ENCODE measurements around the gene SHISAL2A. TPM values are rescaled to one million over a fixed set of nuclear protein-coding genes. Genes with fewer than 3 reads are reported as not detected.

SHISAL2A gene
- polyA plus RNA-seq, 1 donor, result 0.58 TPM

DNA sequence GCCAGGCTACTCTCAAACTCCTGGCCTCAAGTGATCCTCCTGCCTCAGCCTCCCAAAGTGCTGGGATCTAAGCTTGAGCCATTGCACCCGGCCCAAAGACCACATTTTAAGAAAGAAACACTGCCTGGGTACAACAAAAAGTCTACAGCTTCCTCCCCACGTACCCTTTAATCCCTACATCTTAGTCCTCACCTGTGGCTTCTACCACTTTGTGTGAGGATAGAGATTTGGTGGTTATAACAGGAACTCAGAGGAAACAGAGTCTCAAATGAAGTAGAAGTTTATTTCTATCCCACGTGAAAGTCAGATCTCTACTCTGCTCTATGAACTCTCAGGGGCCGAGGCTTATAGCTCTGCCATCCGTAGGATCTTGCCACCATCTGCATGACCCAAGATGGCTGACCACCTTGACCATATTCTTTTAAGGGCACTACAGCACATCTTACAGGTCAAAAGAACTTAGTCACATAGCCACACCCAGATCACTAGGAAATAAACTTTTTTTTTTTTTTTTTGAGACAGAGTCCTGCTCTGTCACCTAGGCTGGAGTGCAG lies 17.4 kb upstream of the SHISAL2A start:
- Histone ChIP-seq H3K27me3 (ENCODE audit: control insufficient read depth, insufficient read depth, low read length) (no peaks in the 10 kb centered on the region), H3K9me3 (ENCODE audit: control insufficient read depth, low read depth, low read length) (no peaks in the 10 kb centered on the region), H3K4me1 (ENCODE audit: control insufficient read depth, insufficient read depth, low read length) (peaks cover 6% of the 10 kb centered on the region), H3K4me3 (ENCODE audit: low read length) (no peak overlapping the region), H3K27ac (ENCODE audit: low read length) (no peak overlapping the region), H3K36me3 (ENCODE audit: control insufficient read depth, insufficient read depth, low read length) (no peaks in the 10 kb centered on the region)
- WGBS (ENCODE audit: insufficient coverage, low lambda C conversion rate), result no CpG with 5 or more reads among the region's 5 CpGs
- no peak for DNase-seq

DNA sequence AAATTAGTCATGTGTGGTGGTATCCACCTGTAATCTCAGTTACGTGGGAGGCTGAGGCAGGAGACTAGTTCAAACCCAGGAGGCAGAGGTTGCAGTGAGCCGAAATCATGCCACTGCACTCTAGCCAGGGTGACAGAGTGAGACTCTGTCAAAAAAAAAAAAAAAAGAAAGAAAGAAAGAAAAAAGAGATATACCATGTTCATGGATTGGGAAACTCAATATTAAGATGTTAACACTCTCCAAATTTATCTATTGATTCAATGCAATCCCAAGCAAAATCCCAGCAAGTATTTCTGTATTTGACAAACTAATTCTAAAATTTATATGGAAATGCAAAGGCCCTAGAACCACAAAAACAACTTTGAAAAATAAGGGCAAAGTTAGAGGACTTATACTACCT lies 11.0 kb upstream of the SHISAL2A start:
- no CpG with 5 or more reads among the region's 2 CpGs for WGBS (ENCODE audit: insufficient coverage, low lambda C conversion rate)
- Histone ChIP-seq H3K4me3 (ENCODE audit: low read length) (no peak overlapping the region), H3K4me1 (ENCODE audit: control insufficient read depth, insufficient read depth, low read length) (no peaks in the 10 kb centered on the region), H3K36me3 (ENCODE audit: control insufficient read depth, insufficient read depth, low read length) (no peaks in the 10 kb centered on the region), H3K27me3 (ENCODE audit: control insufficient read depth, insufficient read depth, low read length) (no peaks in the 10 kb centered on the region), H3K9me3 (ENCODE audit: control insufficient read depth, low read depth, low read length) (peaks cover 20% of the 10 kb centered on the region), H3K27ac (ENCODE audit: low read length) (no peak overlapping the region)
- DNase-seq, result no peak

DNA sequence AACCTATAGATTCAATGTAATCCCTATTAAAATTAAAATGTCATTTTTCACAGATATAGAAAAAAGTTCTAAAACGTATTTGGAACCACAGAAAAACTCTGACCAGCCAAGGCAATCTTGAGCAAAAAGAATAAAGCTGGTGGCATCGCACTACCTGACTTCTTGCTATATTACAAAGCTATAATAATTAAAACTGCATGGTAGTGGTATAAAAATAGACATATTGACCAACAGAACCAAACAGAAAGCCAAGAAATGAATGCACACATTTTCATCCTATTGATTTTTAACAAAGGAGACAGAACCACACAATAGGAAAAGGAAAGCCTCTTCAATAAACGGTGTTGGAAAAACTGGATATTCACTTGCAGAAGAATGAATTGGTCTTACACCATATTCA lies 9.2 kb upstream of the SHISAL2A start:
- WGBS (ENCODE audit: insufficient coverage, low lambda C conversion rate), result 100% methylated on average over 1 of the region's 3 CpGs

DNA sequence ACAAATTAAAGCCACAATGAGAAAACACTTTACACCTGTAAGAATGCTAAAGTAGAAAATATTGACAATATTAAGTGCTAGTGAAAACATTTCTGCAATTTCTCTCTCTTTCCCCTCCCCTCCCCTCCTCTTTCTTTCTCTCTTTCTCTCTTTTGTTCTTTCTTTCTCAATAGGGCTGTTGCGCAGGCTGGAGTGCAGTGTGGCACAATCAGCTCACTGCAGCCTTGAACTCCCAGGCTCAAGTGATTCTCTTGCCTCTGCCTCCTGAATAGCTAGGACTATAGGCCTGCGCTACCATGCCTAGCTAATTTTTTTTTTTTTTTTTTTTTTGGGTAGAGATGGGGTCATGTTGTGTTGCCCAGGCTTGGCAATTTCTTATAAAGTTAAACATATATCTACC lies 5.9 kb upstream of the SHISAL2A start:
- Histone ChIP-seq H3K9me3 (ENCODE audit: control insufficient read depth, low read depth, low read length) (peaks cover 9% of the 10 kb centered on the region), H3K4me1 (ENCODE audit: control insufficient read depth, insufficient read depth, low read length) (peaks cover 8% of the 10 kb centered on the region)
- WGBS (ENCODE audit: insufficient coverage, low lambda C conversion rate), result 100% methylated on average over 1 of the region's 2 CpGs

More for the DNA sequence above, 9.2 kb upstream of the SHISAL2A start:
- no peak overlapping the region for H3K4me3 ChIP-seq (ENCODE audit: low read length)
- H3K36me3 ChIP-seq (ENCODE audit: control insufficient read depth, insufficient read depth, low read length), result no peaks in the 10 kb centered on the region
- H3K27ac ChIP-seq (ENCODE audit: low read length), result no peak overlapping the region
- DNase-seq, result no peak
- H3K4me1 ChIP-seq (ENCODE audit: control insufficient read depth, insufficient read depth, low read length), result no peaks in the 10 kb centered on the region
- H3K9me3 ChIP-seq (ENCODE audit: control insufficient read depth, low read depth, low read length), result peaks cover 20% of the 10 kb centered on the region
- H3K27me3 ChIP-seq (ENCODE audit: control insufficient read depth, insufficient read depth, low read length), result no peaks in the 10 kb centered on the region

DNA sequence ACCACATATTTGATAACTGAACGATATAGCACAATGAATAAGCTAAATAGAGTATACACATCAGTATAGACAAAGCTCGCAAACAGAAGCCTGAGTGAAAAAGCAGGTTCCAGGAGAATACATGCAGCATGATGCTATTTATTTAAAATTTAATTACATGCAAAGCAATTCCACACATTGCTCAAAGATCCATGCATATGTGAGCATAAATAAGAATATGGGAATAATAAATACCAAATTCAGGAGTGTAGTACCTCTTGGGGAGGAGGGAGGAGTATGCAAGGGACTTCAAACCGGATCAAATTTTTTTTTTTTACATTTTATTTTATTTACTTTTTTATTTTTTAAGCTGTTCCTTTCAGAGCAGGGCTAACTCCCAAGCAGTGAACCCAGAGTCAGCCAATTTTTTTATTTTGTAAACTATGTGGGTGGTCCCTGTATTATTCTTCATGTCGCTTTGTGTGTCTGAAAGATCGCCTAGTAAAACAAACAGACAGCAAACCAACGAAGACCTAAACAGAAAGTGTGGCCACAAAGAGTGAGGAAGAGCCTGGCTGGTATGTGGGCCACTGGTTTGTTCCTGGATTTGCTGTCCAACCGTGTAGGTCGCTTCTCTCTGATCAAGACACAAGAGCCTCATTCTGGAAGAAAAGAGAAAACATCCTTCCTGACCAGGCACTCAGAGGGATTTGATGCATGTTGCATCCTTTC lies 4.2 kb upstream of the SHISAL2A start:
- no peak overlapping the region for H3K4me3 ChIP-seq (ENCODE audit: low read length)
- H3K27ac ChIP-seq (ENCODE audit: low read length), result no peak overlapping the region
- H3K27me3 ChIP-seq (ENCODE audit: control insufficient read depth, insufficient read depth, low read length), result peaks cover 18% of the 10 kb centered on the region
- no peaks in the 10 kb centered on the region for H3K36me3 ChIP-seq (ENCODE audit: control insufficient read depth, insufficient read depth, low read length)
- WGBS (ENCODE audit: insufficient coverage, low lambda C conversion rate), result 80% methylated on average over 2 of the region's 8 CpGs
- H3K4me1 ChIP-seq (ENCODE audit: control insufficient read depth, insufficient read depth, low read length), result peaks cover 14% of the 10 kb centered on the region
- no peak for DNase-seq
- H3K9me3 ChIP-seq (ENCODE audit: control insufficient read depth, low read depth, low read length), result no peaks in the 10 kb centered on the region

More for the DNA sequence above, 5.9 kb upstream of the SHISAL2A start:
- no peak for DNase-seq
- Histone ChIP-seq H3K27me3 (ENCODE audit: control insufficient read depth, insufficient read depth, low read length) (peaks cover 3% of the 10 kb centered on the region), H3K27ac (ENCODE audit: low read length) (no peak overlapping the region), H3K4me3 (ENCODE audit: low read length) (no peak overlapping the region), H3K36me3 (ENCODE audit: control insufficient read depth, insufficient read depth, low read length) (no peaks in the 10 kb centered on the region)

DNA sequence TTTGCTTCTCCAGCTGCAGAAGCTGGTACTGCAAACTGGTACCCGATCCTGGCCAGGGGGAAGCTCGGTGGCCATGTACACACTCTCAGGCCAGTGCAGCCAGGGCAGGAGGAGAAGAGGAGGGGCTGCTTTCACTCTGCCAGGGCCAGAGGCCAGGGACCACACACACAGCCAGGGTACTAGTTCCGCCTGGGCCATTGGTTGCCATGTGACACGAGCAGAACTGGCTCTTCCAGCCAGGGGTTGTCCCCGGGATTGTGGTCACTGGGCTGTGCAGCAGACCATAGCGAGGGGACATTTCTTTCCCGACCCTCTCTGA lies 3.7 kb upstream of the SHISAL2A start:
- Histone ChIP-seq H3K27ac (ENCODE audit: low read length) (no peak overlapping the region), H3K36me3 (ENCODE audit: control insufficient read depth, insufficient read depth, low read length) (no peaks in the 10 kb centered on the region), H3K27me3 (ENCODE audit: control insufficient read depth, insufficient read depth, low read length) (peaks cover 23% of the 10 kb centered on the region), H3K4me3 (ENCODE audit: low read length) (no peak overlapping the region), H3K4me1 (ENCODE audit: control insufficient read depth, insufficient read depth, low read length) (peaks cover 14% of the 10 kb centered on the region), H3K9me3 (ENCODE audit: control insufficient read depth, low read depth, low read length) (no peaks in the 10 kb centered on the region)
- no CpG with 5 or more reads among the region's 7 CpGs for WGBS (ENCODE audit: insufficient coverage, low lambda C conversion rate)
- DNase-seq, result no peak

DNA sequence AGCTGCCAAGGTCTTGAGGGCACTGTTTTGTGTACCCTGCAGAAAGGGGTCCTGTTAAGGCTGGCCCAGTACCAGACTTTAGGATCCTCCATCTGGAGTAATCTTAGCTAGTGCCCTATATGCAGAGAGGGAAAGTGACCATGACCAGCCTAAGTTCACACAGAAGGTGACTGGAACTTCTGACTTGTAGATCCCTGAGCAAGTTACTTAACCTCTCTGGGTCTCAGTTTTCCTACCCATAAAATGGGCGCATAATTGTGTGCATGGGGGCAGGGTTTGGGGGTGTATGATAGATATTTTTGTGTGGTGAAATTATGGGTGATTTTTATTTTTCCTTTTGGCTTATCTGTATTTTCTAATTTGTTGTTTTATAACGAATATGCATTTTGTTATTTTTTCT lies 3.3 kb upstream of the SHISAL2A start:
- peaks cover 27% of the 10 kb centered on the region for H3K27me3 ChIP-seq (ENCODE audit: control insufficient read depth, insufficient read depth, low read length)
- H3K9me3 ChIP-seq (ENCODE audit: control insufficient read depth, low read depth, low read length), result no peaks in the 10 kb centered on the region

DNA sequence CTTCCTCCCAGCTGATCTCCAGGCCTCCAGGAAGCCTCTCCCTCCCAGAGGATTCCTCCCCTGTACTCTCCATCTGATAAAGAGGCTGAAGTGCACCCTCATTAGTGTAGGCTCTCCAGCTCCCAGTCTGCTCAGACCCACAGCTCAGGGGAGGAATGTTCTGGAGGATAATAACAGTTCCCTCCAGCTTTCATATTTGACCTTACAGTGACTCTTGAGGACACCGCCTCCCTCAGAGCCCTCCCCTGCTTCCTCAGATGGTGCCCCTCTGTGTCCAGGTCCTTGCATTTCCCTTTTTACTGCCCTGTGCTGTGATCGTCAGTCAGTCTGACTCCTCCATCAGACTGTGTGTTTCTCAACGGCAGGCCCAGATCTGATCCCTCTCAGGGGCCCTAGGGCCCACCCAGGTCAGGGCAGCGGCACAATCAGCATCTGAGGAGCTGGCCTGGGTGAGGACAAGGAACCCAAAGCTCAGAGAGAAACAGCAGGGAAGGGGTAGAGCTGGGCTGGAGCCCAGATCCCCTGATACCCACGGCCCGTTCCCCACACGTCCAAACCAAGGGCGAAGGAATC lies 1.1 kb upstream of the SHISAL2A start:
- peak; percentile 49 to 76 for DNase-seq
- Histone ChIP-seq H3K4me1 (ENCODE audit: control insufficient read depth, insufficient read depth, low read length) (peaks cover 14% of the 10 kb centered on the region), H3K4me3 (ENCODE audit: low read length) (no peak overlapping the region), H3K9me3 (ENCODE audit: control insufficient read depth, low read depth, low read length) (no peaks in the 10 kb centered on the region), H3K27ac (ENCODE audit: low read length) (no peak overlapping the region), H3K27me3 (ENCODE audit: control insufficient read depth, insufficient read depth, low read length) (peaks cover 27% of the 10 kb centered on the region), H3K36me3 (ENCODE audit: control insufficient read depth, insufficient read depth, low read length) (no peaks in the 10 kb centered on the region)
- no CpG with 5 or more reads among the region's 8 CpGs for WGBS (ENCODE audit: insufficient coverage, low lambda C conversion rate)

More for the DNA sequence above, 3.3 kb upstream of the SHISAL2A start:
- 100% methylated on average over 1 of the region's 2 CpGs for WGBS (ENCODE audit: insufficient coverage, low lambda C conversion rate)
- no peak for DNase-seq
- H3K4me3 ChIP-seq (ENCODE audit: low read length), result no peak overlapping the region
- no peak overlapping the region for H3K27ac ChIP-seq (ENCODE audit: low read length)
- peaks cover 14% of the 10 kb centered on the region for H3K4me1 ChIP-seq (ENCODE audit: control insufficient read depth, insufficient read depth, low read length)
- H3K36me3 ChIP-seq (ENCODE audit: control insufficient read depth, insufficient read depth, low read length), result no peaks in the 10 kb centered on the region

DNA sequence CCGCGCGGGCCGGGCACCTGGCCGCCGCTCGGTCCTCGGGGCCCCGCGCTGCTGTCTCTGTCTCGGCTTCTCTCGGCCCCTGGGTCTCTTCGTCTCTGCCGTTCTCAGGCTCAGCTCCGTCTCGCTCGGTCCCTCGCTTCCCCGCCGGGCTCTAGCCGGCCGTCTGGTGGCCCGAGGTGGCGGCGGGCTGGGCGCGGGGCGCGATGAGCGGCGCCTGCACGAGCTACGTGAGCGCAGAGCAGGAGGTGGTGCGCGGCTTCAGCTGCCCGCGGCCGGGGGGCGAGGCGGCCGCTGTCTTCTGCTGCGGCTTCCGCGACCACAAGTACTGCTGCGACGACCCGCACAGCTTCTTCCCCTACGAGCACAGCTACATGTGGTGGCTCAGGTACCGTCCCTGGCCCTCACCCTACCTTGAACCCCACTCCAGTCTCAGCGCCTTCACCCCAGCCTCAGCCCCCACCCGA lies 355 bp downstream of the SHISAL2A start:
- H3K27me3 ChIP-seq (ENCODE audit: control insufficient read depth, insufficient read depth, low read length), result peaks cover 27% of the 10 kb centered on the region
- peaks cover 14% of the 10 kb centered on the region for H3K4me1 ChIP-seq (ENCODE audit: control insufficient read depth, insufficient read depth, low read length)
- no peak overlapping the region for H3K27ac ChIP-seq (ENCODE audit: low read length)
- H3K36me3 ChIP-seq (ENCODE audit: control insufficient read depth, insufficient read depth, low read length), result no peaks in the 10 kb centered on the region
- peak in 1 of 2 donors; percentile 45 for DNase-seq
- H3K9me3 ChIP-seq (ENCODE audit: control insufficient read depth, low read depth, low read length), result no peaks in the 10 kb centered on the region
- H3K4me3 ChIP-seq (ENCODE audit: low read length), result no peak overlapping the region
- no CpG with 5 or more reads among the region's 52 CpGs for WGBS (ENCODE audit: insufficient coverage, low lambda C conversion rate)

DNA sequence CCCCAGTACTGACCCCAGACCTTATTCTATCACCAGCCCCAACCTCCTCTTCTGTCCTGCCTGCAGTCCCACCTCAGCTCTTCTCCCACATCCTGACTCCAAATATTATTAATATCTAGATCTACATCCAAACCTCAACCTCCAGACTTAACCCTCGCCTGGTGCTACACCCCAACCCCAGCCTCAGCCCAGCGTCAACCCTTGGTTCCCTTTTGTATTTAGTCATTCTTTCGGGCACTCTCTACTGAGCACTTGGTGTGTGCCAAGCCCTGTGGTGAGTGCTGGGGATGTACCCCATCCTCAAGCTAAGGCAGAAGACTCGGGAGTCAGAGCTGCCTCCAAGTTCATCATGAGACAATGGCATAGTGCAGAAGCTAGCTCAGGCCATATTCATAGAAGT lies 1.1 kb downstream of the SHISAL2A start:
- no peak overlapping the region for H3K27ac ChIP-seq (ENCODE audit: low read length)
- H3K4me1 ChIP-seq (ENCODE audit: control insufficient read depth, insufficient read depth, low read length), result peaks cover 14% of the 10 kb centered on the region
- no peaks in the 10 kb centered on the region for H3K36me3 ChIP-seq (ENCODE audit: control insufficient read depth, insufficient read depth, low read length)
- no peaks in the 10 kb centered on the region for H3K9me3 ChIP-seq (ENCODE audit: control insufficient read depth, low read depth, low read length)
- H3K27me3 ChIP-seq (ENCODE audit: control insufficient read depth, insufficient read depth, low read length), result peaks cover 27% of the 10 kb centered on the region
- no peak for DNase-seq
- H3K4me3 ChIP-seq (ENCODE audit: low read length), result no peak overlapping the region
- WGBS (ENCODE audit: insufficient coverage, low lambda C conversion rate), result no CpG with 5 or more reads among the region's 4 CpGs
